Activated CD4-positive, alpha-beta T cell treated with anti-CD3 and anti-CD28 coated beads, Interleukin-2, amount 50 U/mL, for 1 hour (primary cell): ENCODE measurements around the gene WDR87.
"Not testable (repeated sequence)": the region's sequence is repeated elsewhere in the genome, so short reads cannot be mapped to it uniquely, and the experiment has no call there.

Source experiments
- DNase-seq: peaks from one replicate; pipeline ENCODE4 v3.0.0-alpha.2; 2020

The WDR87 gene

DNA sequence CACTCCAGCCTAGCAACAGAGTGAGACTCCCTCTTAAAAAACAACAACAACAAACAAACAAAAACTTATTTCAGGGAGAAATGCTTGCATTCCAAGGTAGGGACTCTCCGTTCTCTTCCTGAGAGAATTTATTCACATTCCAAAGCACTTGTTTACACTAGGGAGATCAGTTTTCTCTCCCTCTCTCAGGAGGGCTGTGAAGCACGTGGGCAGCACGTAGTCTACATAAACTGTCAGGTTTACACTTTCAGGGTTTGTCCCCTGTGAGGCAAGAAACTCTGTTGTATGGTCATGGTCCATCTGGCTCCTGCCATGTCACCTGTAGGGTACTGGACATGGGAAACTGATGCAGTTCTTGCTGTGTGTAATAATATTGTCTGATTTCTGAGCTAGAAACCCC is 31.6 kb downstream of the WDR87 start:
- no peak for DNase-seq

DNA sequence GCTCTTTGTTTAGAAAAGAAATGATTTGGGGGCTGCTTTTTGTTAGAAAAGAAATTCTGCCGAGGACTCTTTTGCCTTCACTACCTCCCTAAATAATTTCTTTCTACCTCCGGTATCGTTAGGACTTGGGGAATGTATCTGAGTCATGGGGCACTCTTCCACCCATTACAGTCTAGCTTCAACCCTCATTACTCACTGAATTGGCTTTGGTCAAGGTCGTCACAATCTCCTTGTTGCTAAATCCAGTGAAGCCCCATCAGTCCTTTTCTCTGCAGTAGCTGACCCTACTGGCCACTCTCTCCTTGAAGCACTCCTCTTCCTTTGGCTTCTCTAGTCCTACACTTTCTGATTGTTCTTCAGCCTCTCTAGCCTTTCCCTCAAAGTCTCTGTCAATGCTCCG is 34.0 kb downstream of the WDR87 start:
- DNase-seq: no peak

DNA sequence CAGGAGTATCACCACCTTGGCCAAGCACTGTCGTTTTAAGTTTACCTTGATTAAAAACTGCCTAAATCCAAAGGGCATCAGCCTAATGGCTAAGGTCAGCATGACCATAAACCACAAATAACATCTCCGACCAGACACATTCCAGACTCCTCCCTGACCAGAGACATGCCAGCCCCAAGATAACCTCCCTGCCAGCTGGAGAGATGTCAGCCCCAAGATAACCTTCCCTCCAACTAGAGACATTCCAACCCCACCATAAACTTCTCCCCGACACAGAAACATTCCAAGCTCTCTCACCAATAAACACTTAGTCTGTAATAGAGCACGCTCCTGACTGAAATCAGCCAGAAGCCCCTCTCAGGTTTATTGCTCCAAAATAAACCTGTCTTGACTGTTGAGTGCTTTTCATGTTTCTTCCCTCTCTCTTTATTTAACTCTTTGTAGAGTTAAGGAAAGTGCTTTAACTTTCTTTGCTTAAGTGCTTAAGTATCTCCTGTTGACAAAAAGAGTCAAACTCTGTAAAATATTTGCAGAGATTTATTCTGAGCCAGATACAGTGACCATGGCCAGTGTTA is 36.5 kb downstream of the WDR87 start:
- no peak for DNase-seq

DNA sequence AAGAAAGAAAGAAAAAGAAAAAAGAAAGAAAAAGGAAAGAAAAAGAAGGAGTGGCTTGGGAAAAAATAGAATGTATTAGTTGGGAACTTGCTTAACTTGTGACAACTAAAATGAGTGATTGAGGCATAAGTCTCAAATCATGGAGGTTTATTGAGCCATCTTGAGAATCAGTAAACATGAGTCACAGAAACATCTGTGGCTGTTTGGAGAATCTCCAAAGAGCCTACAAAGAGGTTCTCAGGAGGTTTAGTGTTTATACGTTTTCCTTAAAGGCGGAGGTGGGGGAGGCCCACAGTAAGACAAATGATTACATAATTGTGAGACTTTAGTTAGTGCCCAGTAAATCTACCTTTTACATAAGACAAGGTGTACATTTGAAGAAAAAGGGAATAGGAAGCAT is 38.6 kb downstream of the WDR87 start:
- no peak for DNase-seq

DNA sequence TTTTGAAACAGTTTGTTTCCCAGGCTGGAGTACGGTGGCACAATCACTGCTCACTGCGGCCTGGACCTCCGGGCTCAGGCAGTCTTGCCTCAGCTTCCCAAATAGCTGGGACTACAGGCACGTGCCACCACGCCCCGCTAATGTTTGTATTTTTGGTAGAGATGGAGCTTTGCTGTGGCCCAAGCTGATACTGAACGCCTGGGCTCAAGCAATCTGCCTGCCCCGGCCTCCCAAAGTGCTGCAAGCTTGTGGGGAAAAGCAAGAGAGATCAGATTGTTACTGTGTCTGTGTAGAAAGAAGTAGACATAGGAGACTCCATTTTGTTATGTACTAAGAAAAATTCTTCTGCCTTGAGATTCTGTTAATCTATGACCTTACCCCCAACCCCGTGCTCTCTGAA is 40.5 kb downstream of the WDR87 start:
- DNase-seq: not testable (repeated sequence)

DNA sequence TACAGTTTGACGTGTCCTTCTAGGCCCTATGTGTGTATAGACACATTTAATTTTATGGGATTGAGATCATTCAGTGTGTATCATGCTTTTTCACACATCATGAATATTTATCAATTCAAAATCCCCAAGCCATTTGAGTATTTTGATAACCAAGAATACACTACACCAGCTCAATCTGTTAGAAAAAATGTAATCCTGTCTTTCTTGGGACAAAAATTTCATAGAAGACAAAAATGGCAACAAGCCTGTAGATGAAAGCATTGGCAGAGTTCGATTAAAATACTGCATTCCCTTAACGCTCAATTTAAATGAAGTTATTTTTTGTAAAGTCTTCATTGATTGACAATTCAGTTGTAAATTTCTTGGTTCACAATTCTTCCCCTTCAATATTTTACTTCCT is 41.9 kb downstream of the WDR87 start:
- no peak for DNase-seq

DNA sequence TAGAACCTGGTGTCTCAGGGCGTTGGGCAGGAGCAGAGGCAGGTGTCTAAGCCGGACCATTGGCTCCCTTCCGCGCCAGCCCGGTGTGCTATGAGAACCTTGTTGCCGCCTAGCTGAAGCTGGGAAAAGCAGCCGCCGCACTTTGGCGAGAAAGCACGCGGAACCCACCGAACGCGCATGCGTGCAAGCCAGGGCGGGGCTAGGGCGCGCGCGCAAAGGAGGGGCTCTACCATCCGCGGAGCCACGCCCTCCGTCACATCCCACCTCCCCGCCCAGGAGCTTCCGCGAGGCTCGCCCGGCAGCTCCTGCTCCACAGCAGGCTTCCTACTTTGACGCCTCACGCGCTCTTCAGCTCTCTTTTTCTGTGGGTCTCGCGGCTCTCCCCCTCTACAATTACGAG is 51.3 kb downstream of the WDR87 start:
- DNase-seq: no peak

DNA sequence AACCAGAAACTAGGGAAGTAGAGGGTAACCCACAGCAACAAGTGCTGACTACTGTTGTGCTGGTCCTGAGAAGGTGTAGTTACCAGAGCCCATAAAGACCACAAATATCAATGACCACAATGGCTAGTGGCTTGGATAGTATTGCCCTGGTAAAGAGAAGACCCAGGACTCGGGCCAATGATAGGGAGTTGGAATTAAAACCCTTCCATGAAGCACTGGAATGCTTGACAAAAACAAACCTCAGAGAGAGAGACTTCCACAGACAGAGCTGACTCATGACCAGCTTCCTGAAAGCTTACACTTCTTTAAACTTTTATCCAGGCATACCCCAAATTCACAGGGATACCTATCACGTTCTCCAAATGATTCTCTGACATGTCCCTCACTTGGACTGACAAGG is 60.5 kb downstream of the WDR87 start:
- no peak for DNase-seq
